Activated naive CD8-positive, alpha-beta T cell treated with anti-CD3 and anti-CD28 coated beads for 36 hours (primary cell): ENCODE results near the gene TTC7B. TPM values are rescaled to one million over a fixed set of nuclear protein-coding genes. Genes with fewer than 3 reads are reported as not detected.

Experiments
- DNase-seq: peaks from one replicate; pipeline ENCODE4 v3.0.0; 2021
- H3K27ac Mint-ChIP-seq: one replicate; pipeline ENCODE4 v1.8.0; 2022; ENCODE audit warnings: mild to moderate bottlenecking, moderate library complexity, mixed read lengths
- H3K27me3 Mint-ChIP-seq: one replicate; pipeline ENCODE4 v1.8.0; 2022; ENCODE audit warnings: mild to moderate bottlenecking, mixed read lengths
- H3K36me3 Mint-ChIP-seq: one replicate; pipeline ENCODE4 v1.8.0; 2021; ENCODE audit warnings: mild to moderate bottlenecking, mixed read lengths
- H3K4me1 Mint-ChIP-seq: one replicate; pipeline ENCODE4 v1.8.0; 2021; ENCODE audit warnings: mixed read lengths
- H3K4me3 Mint-ChIP-seq: one replicate; pipeline ENCODE4 v1.8.0; 2022; ENCODE audit warnings: mild to moderate bottlenecking, moderate library complexity, mixed read lengths
- H3K9me3 Mint-ChIP-seq: one replicate; pipeline ENCODE4 v1.8.0; 2022; ENCODE audit warnings: mixed read lengths
- total RNA-seq, 2 experiments: library from RNA; stranded (reverse); gene quantifications; one replicate each; pipeline ENCODE4 v1.2.3, GENCODE V29; 2021

Gene TTC7B
- total RNA-seq, 2 experiments from 2014 or later, result 7.1 to 7.6 TPM

DNA sequence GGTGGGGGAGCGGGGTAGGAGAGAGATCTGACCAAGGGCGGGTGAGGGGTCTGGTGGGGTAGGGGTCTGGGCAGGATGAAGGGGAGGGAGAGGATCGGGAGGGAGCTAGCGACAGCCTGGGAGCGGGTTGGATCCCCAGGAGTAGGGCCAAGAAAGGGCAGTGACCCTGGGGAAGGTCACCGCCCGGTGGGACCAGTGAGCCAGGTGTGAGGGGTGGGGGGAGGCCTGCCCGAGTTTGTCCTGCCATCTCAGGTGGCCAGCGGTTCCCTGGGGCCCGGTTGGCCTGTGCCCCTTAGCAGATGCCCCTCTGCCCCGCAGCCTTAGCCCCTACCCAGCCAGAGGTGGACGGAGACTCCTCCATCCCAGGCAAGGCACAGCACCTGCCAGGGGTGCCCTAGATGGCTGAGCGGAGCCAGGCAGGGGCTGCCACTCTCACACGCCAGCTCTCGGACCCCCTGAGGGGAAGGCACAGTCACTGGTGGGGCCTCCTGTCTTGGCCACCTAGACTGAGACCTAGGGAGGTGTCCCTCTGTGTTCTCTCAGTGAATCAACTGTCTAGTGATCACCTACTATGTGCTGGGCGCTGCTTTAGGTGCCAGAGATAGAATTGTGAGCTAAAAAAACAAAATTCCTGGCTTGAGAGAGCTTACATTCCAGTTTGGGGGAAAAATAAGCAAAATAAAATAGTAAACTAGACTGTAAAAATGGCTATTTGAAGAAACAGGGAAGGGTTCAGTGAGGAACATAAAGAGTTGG lies 629 bp upstream of the TTC7B start:
- peaks cover 12% of the 10 kb centered on the region for H3K4me1 Mint-ChIP-seq
- peaks cover 2% of the 10 kb centered on the region for H3K36me3 Mint-ChIP-seq
- peaks cover 23% of the 10 kb centered on the region for H3K27me3 Mint-ChIP-seq
- no peak overlapping the region for H3K27ac Mint-ChIP-seq
- DNase-seq, result no peak
- no peaks in the 10 kb centered on the region for H3K9me3 Mint-ChIP-seq
- H3K4me3 Mint-ChIP-seq, result peak overlapping the region; percentile 64

DNA sequence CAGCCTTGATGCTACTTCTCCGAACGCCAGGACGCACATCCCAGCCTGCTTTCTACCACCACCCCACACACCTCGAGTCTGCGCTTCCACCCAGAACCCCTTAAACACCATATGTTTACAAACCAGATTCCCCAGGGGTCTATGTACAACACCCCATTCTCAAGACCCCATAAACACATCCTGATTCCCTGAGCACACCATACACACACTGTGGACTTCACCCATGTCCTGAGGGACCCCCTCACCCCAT lies 733 bp downstream of the TTC7B start:
- Mint-ChIP-seq H3K27me3 (peaks cover 23% of the 10 kb centered on the region), H3K4me1 (peaks cover 3% of the 10 kb centered on the region), H3K4me3 (peak overlapping the region; percentile 67), H3K27ac (no peak overlapping the region), H3K9me3 (no peaks in the 10 kb centered on the region), H3K36me3 (no peaks in the 10 kb centered on the region)
- DNase-seq, result no peak

DNA sequence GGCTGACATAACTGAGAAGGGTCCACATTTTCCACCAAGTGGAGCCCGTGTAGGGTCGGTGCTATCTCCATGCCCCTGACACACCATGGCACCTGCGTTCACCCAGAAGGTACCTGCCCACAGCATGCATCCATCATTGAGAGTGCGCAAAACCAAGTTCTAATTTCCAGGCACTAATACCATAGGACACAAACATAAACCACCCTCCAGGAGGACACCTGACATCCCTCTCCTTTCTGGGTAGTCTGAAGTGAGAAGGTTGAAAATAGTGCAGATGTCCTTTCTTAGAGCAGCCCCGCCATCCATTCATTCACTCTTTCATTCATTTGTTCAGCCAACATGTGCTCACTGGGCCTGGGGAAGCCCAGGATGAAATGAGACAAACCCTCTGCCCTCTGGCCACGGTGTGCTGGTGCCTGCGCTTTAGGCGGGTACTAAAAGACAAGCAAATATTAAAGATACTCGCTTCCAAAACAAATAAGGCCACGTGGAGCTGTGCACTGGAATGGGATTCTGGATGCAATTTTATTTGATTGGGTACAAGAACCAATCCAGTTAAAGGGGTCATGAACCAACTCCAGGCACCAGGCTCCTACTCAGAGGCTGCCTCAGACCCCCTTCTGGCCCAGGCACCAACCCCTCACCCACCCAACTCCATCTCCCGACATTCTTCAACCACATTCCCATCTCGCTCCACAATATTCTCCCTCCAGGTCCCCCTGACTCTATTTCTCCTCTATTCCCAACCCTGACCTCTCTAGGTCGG lies 1.2 kb downstream of the TTC7B start:
- Mint-ChIP-seq H3K36me3 (no peaks in the 10 kb centered on the region), H3K4me3 (peak overlapping the region; percentile 67), H3K27ac (no peak overlapping the region), H3K4me1 (peaks cover 3% of the 10 kb centered on the region), H3K27me3 (peaks cover 22% of the 10 kb centered on the region), H3K9me3 (no peaks in the 10 kb centered on the region)
- DNase-seq, result no peak

- Mint-ChIP-seq H3K27ac (no peak overlapping the region), H3K9me3 (no peaks in the 10 kb centered on the region), H3K36me3 (no peaks in the 10 kb centered on the region), H3K27me3 (peaks cover 19% of the 10 kb centered on the region), H3K4me3 (no peak overlapping the region), H3K4me1 (peaks cover 3% of the 10 kb centered on the region)
- DNase-seq, result no peak
These were observed 2.8 kb downstream of the TTC7B start for GRCh38 chr14:90813442-90813841.

DNA sequence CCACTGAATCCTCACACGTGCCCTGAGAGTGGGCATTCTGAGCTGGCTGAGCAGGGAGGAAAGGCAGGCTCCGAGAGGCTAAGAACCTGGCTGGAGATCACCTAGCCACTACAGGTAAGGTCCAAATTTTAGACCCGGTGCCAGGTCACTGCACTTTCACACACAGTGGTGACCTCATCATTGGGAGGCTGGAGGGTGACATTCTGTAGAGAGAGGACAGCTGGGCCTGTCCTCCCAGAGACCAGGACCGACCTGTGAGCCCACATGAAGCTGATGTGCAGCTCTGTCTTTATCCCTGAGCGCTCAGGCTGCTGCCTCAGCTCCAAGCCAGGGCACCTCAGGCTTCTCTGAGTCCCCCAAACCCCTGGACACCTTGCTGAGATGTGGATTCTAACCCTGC lies 4.1 kb downstream of the TTC7B start:
- no peak for DNase-seq
- H3K4me3 Mint-ChIP-seq, result no peak overlapping the region
- H3K4me1 Mint-ChIP-seq, result peaks cover 3% of the 10 kb centered on the region
- peaks cover 9% of the 10 kb centered on the region for H3K27me3 Mint-ChIP-seq
- H3K9me3 Mint-ChIP-seq, result no peaks in the 10 kb centered on the region
- no peak overlapping the region for H3K27ac Mint-ChIP-seq
- H3K36me3 Mint-ChIP-seq, result no peaks in the 10 kb centered on the region

GRCh38 chr14:90811641-90812040 lies 4.6 kb downstream of the TTC7B start:
- no peaks in the 10 kb centered on the region for H3K9me3 Mint-ChIP-seq
- no peak overlapping the region for H3K4me3 Mint-ChIP-seq
- no peaks in the 10 kb centered on the region for H3K36me3 Mint-ChIP-seq
- peaks cover 7% of the 10 kb centered on the region for H3K27me3 Mint-ChIP-seq
- no peak overlapping the region for H3K27ac Mint-ChIP-seq
- DNase-seq, result no peak
- peaks cover 3% of the 10 kb centered on the region for H3K4me1 Mint-ChIP-seq

DNA sequence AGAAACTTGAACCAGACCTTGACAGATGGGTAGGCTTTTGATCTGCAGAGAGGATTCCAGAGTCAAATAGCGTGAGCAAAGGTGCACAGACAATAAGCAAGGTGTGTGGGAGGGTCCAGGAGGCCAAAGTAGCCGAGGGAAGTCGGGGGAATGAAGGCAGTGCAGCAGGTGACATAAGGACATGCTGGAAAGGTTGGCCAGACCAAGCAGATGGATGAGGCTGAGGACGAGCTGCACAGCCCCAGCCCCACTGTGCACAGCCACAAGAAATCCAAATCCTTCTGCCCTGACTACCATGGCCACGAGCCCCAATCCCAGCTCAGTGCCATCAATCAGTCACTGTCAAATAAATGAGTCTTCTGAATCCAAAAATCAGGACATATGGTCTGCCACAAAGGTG lies 5.4 kb downstream of the TTC7B start:
- peaks cover 7% of the 10 kb centered on the region for H3K27me3 Mint-ChIP-seq
- no peak for DNase-seq
- H3K36me3 Mint-ChIP-seq, result no peaks in the 10 kb centered on the region
- H3K27ac Mint-ChIP-seq, result no peak overlapping the region
- no peak overlapping the region for H3K4me3 Mint-ChIP-seq
- no peaks in the 10 kb centered on the region for H3K9me3 Mint-ChIP-seq
- H3K4me1 Mint-ChIP-seq, result peaks cover 3% of the 10 kb centered on the region

GRCh38 chr14:90809530-90810312 lies 6.5 kb downstream of the TTC7B start:
- DNase-seq, result no peak
- H3K36me3 Mint-ChIP-seq, result no peaks in the 10 kb centered on the region
- H3K27me3 Mint-ChIP-seq, result no peaks in the 10 kb centered on the region
- no peak overlapping the region for H3K27ac Mint-ChIP-seq
- no peaks in the 10 kb centered on the region for H3K4me1 Mint-ChIP-seq
- no peak overlapping the region for H3K4me3 Mint-ChIP-seq
- no peaks in the 10 kb centered on the region for H3K9me3 Mint-ChIP-seq

GRCh38 chr14:90808759-90809529 lies 7.3 kb downstream of the TTC7B start:
- H3K36me3 Mint-ChIP-seq, result no peaks in the 10 kb centered on the region
- no peaks in the 10 kb centered on the region for H3K9me3 Mint-ChIP-seq
- no peak overlapping the region for H3K4me3 Mint-ChIP-seq
- no peaks in the 10 kb centered on the region for H3K4me1 Mint-ChIP-seq
- no peak for DNase-seq
- H3K27me3 Mint-ChIP-seq, result no peaks in the 10 kb centered on the region
- no peak overlapping the region for H3K27ac Mint-ChIP-seq

DNA sequence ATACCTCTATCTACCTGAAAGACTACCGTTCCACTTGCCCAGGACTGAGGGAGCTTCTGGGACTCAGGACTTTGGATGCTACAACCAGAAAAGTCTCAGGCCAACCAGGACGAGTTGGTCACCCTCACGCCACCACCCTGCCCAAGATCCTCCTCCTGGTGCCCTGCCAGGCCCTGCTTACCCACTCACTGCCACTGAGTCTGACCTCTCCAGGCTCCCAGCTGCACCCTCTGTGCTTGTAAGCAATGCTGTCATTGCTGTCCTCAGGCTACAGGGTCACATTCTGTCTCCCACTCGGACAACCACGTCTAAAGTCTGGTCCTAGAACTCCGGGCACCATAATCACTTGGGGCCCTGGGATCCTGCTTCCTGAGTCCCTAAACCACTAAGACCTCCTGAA lies 9.2 kb downstream of the TTC7B start:
- no peaks in the 10 kb centered on the region for H3K36me3 Mint-ChIP-seq
- H3K4me1 Mint-ChIP-seq, result no peaks in the 10 kb centered on the region
- H3K27ac Mint-ChIP-seq, result no peak overlapping the region
- H3K9me3 Mint-ChIP-seq, result no peaks in the 10 kb centered on the region
- H3K27me3 Mint-ChIP-seq, result no peaks in the 10 kb centered on the region
- H3K4me3 Mint-ChIP-seq, result no peak overlapping the region
- no peak for DNase-seq

DNA sequence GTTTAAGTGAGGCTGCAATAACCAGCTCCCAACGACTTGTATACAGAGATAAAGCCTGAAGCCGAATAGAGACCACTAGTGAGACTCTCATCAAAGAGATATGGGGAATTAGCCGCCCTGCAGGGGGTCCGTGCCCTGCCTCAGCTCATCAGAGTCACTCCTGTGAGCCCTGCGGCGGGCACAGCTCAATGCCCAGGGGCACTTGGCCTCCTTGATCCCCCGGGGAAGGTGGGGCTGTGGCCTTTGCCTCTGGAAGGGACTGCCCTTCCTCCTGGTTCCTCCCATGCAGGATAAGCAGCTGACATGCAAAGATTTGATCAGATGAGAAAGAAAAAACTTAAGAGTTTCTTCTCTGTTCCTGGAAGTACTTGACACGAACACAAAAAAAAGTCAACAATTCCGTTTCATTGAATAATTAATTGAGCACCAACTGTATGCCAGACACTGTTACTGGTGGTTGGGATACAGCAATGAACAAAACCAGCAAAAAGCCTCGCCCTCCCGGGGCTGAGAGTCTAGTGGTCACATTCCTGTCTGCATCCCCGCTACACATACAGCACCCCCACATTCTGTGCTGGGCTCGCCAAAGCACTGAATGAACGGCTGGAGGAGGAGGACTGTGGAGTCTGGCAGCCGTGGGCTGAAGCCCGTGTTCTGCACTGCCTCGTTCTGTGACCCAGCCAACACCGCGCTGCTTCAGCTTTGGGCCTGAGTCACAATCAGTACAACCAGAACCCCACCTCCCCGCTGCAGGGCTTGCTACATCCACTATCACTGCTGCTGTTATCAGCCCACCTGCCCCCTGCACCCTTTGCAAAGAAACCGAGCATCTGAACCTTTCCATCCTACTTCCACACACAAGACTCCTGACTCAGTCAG lies 10.3 kb downstream of the TTC7B start:
- no peak overlapping the region for H3K4me3 Mint-ChIP-seq
- peaks cover 4% of the 10 kb centered on the region for H3K4me1 Mint-ChIP-seq
- H3K27me3 Mint-ChIP-seq, result no peaks in the 10 kb centered on the region
- no peak for DNase-seq
- H3K9me3 Mint-ChIP-seq, result no peaks in the 10 kb centered on the region
- no peak overlapping the region for H3K27ac Mint-ChIP-seq
- no peaks in the 10 kb centered on the region for H3K36me3 Mint-ChIP-seq

DNA sequence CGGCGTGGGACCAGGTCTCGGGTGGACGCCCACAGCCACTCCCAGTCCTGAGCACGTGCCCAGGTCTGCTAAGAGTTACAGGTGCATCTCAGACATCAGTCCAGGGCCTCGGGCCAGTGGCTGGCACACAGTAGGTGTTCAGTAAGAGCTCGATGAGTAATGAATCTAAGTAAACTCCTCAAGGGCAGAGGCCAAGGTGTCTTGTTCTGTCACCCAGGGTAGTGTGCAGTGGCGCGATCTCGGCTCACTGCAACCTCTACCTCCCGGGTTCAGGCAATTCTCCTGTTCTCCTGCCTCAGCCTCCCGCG lies 11.2 kb downstream of the TTC7B start:
- Mint-ChIP-seq H3K27me3 (no peaks in the 10 kb centered on the region), H3K36me3 (no peaks in the 10 kb centered on the region), H3K9me3 (no peaks in the 10 kb centered on the region)

DNA sequence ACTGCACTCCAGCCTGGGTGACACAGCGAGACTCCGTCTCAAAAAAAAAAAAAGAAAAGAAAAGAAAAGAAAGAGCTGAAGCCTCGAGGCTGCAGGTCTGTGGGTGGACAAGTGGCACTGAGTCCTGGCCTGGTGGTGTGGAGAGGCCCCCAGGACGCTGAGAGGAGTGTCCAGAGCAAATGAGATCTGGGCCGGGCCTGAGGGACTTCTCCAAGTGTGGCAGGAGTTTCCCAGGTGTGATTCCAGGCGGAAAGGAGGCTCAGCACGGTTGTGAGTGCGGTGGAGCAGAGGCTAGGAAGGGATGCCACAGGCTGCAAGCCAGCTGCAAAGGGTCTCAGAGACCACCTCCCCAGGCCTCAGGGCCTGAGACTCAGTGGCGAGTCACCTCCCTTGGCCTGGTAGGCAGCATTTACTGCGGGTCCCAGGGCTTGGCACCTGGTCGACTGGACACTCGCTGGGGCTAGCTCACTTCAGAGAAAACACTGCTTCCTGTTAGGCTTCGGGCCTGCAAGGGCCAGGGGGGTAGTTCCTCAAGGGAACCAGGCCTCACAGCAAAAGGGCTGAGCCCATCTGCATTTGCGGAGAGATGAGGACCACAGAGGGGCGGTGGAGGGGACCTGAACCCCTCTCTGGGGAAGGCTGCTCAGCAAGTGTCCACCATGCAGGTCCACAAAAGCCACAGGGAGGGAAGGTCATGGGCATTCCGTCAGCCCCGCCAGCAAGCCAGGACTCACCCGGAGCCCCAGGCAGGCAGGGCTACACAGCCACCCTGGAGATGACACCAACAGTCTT lies 11.7 kb downstream of the TTC7B start:
- H3K9me3 Mint-ChIP-seq, result no peaks in the 10 kb centered on the region
- H3K4me3 Mint-ChIP-seq, result no peak overlapping the region
- H3K27ac Mint-ChIP-seq, result no peak overlapping the region
- H3K27me3 Mint-ChIP-seq, result no peaks in the 10 kb centered on the region
- no peaks in the 10 kb centered on the region for H3K36me3 Mint-ChIP-seq
- no peak for DNase-seq
- peaks cover 4% of the 10 kb centered on the region for H3K4me1 Mint-ChIP-seq

More for the DNA sequence above, 11.2 kb downstream of the TTC7B start:
- Mint-ChIP-seq H3K27ac (no peak overlapping the region), H3K4me1 (peaks cover 4% of the 10 kb centered on the region), H3K4me3 (no peak overlapping the region)
- DNase-seq, result no peak

DNA sequence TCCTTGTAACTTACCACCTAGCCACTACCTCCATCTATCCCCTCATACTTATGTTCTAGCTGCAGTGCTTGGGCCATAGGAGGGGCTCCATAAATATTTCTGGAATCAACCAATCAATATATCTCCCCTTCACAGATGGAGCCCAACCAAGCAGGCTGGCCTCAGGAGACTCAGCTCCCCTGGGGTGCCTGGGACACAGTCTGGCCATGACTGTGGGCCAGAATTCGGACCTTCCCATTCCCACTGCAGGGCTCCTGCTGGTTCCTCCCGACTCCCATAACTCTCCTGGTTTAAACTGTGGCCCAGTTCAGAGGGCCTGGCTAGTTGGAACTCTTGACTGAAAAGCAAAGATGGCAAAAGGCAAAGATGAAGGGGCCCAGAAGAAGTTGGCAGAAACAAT lies 13.0 kb downstream of the TTC7B start:
- peaks cover 4% of the 10 kb centered on the region for H3K4me1 Mint-ChIP-seq
- no peaks in the 10 kb centered on the region for H3K36me3 Mint-ChIP-seq
- DNase-seq, result no peak
- H3K27ac Mint-ChIP-seq, result no peak overlapping the region
- no peaks in the 10 kb centered on the region for H3K27me3 Mint-ChIP-seq
- no peaks in the 10 kb centered on the region for H3K9me3 Mint-ChIP-seq
- H3K4me3 Mint-ChIP-seq, result no peak overlapping the region
